ENCODE data around the gene SUMO3.

The SUMO3 gene

DNA sequence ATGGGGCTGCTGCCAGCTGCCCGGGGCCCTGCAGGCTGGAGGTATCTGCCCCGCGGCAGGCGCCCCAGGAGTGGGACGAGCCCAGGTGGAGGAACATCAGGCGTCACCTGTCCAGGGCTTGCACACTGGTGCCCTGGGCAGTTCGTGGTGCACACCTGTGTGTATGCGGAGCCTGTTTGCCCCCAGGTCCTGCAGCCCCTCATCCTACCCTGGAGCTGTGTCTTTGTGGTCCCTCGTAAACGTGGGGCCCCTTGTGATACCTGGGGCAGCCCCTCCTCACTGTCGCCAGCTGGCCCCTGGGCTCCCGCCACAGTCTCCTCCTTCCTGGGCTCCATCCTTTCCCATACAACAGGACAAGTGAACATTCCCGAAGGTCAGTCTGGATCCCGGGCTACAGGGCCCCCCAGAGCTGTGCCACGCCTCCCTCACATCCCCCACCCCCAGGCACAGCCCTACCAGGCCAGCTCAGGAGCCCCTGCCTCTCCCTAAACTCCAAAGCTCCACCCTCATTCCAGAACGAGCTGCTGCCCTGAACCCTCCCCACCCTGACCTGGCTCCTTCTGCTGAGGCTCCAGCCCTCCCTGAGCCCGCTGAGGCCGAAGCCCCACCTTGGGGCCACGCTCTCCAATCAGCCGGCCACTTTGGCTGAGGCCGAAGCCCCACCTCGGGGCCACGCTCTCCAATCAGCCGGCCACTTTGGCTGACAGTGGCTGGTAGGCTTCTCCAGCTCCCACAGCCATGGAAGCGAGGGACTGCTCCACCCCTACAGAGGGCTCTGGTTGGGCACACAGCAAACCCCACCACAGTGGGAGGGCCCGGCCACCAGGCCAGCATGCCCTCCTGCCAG is 58.9 kb downstream of the SUMO3 start:
- DNase-seq (ENCODE audit: low spot score) = no peak

DNA sequence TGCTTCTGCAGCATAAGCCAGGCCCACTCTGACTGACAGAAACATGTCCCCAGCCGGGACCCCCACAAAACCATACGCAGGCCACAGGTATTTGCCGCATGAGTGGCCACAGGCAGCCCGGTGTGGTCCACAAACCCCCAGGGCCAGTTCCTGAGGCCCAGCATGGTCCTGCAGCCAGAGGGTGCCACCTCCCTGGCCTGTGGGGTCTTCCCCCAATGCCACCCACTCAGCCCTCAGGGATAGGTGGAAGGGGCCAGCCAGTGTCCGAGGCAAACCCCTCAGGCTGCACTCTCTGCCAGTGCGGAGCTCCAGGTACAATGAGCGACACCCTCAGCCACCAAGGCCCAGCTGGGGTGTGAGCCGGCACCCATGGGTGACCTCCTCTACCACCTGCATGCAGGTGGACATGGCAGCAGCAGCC is 59.7 kb downstream of the SUMO3 start:
- no peak for DNase-seq (ENCODE audit: low spot score)

DNA sequence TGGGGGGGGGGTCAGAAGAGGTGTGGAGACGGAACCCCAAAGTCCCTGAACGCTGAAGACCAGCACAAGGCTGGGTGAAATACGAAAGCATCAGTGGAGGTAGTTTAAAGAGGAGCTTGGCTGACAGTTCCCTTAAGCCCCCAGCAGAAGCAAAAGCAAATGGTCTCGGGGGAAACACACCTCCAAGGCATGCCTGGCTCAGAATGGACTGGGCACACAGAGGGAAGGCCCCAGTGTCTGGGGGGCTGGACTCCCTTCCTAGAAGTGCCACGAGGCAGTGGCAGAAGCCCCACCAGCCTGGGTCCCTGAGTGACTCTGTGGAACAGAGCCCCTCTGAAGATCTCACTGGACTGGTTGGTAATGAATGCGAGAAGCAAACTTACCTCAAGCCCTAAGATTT is 60.1 kb downstream of the SUMO3 start:
- DNase-seq (ENCODE audit: low spot score) = no peak

DNA sequence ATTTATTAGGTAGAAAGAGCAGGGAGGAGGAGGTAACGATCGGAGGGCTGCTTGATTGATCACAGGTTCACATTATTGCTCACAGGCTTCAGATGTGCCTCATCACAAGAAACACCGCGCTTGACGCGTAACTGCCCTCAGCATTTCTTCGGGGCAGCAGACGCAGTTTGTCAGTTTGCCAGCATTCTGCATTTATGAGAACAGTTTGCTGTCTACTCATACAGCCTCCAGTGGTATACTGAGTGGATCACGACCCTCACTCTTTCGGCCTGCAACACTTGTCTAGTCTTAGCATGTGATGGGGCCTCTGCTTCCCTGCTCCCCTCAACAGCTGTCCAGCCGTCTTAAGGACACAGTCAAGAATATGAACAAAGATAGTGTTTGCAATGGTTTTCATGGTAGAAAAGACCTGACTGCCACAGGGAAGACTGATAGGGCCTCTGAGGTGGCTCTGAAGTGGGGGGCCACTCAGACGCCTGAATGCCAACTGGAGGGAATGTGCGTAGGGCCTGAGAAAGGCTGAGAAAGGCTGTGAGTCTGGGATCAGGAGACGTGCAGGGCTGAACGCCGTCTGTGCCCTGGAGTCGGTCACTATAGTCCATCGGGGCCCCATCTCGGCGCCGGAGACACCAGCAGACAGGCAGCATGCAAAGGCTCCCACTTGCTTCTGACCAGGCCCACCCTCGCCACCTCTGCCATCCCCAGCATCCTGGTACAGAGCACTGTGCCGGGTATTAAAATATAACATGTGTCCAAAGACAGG is 61.3 kb downstream of the SUMO3 start:
- no peak for DNase-seq (ENCODE audit: low spot score)

Measured in AG08395 (cell line).